Activated CD4-positive, alpha-beta T cell treated with anti-CD3 and anti-CD28 coated beads, Interleukin-2, Interleukin-6, amounts not matched to agents 100 ng/mL and 50 ng/mL, durations not matched to agents 16 hours and 8 hours (primary cell): ENCODE measurements around the gene USP32.
A peak's percentile ranks its signal among the peaks of the same experiment; 100 is the strongest.
"Not testable (repeated sequence)": the region's sequence is repeated elsewhere in the genome, so short reads cannot be mapped to it uniquely, and the experiment has no call there.

Experiments used
- DNase-seq: peaks from one replicate; pipeline ENCODE4 v3.0.0-alpha.2; 2020

The USP32 gene

DNA sequence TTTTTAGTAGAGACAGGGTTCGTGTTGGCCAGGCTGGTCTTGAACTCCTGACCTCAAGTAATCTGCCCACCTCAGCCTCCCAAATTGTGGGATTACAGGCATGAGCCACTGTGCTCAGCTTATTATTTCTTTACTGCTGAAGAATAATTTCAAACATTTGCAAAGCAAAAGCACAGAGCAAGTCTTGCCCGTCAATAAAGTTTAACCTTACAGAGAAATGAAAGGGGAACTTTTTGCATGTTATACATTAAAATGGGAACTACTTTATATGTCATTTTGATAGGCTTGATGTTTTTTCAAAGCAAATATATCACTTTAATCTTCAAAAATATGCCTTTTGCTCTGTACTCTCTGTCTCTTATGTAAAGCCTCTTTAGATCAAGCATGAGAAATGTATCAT is 173.2 kb downstream of the USP32 start:
- not testable (repeated sequence) for DNase-seq

DNA sequence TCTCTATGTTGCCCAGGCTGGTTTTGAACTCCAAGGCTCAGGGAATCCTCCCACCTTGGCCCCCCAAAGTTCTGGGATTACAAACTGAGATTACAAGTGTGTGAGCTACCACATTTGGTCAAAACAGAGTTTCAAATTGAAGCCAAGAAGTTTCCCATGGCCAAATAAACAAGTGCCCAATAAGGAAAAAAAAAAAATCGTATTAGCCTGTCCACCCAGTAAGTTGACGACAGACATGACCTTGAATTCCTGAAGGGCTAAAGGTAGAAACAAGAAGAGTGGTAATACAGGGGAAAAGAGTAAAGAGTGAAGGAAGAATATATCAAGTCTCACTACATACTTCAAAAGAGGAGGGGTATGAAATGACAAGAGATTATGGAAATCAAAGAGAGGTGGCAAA is 176.0 kb downstream of the USP32 start:
- DNase-seq: not testable (repeated sequence)

DNA sequence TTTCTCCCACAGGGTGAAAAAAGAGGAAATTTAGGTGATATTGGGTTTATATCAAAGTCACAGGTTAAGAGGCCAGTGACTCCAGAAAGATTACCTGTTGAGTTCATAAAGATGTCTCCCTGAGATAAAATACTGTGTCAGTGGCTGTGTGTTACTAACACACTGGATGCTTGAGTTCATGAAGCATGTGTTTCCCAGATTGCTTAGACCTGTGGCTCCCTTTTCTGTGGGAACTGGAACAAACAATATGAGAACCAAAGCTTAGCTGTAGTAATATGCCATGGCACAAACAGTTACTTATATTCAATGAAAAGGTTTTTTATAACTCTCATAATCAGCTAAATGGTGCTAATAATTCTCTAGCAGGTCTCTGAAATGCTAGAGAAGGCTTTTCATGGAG is 180.7 kb downstream of the USP32 start:
- not testable (repeated sequence) for DNase-seq

DNA sequence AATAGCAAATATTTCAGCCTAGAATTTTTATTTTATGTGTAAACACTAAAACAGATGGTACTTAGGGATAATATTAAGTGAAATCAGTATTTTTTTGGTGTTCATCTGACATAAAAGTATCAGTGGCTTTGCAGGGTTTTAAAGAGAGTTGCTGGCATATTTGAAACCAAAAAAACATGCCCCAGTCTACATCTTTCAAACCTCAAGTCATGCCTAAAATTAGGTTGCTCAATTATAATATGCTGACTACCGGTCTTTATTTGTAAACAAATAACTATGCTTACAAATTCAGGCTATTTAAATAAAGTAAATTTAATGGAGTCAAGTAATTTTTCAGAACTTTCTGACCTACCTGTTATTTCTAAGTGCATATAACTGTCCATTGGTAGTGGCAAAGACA is 183.6 kb downstream of the USP32 start:
- DNase-seq: not testable (repeated sequence)

DNA sequence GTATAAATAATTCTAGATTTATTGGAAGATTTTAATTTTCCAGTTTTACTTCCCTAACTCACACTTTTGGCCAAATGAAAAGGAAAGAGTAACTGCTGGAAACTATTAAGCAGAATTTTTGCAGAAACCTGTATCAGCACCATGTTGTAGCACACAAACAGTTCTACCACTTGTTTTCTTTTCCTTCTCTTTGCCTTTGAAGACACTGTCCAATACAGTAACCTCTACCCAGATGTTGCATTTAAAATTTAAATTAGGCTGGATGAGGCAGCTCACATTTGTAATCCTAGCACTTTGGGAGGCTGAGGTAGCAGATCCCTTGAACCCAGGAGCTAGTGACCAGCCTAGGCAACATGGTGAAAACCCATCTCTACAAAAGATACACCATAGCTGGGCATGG is 186.2 kb downstream of the USP32 start:
- not testable (repeated sequence) for DNase-seq

GRCh38 chr17:60198630-60199029 is 193.3 kb downstream of the USP32 start:
- not testable (repeated sequence) for DNase-seq

DNA sequence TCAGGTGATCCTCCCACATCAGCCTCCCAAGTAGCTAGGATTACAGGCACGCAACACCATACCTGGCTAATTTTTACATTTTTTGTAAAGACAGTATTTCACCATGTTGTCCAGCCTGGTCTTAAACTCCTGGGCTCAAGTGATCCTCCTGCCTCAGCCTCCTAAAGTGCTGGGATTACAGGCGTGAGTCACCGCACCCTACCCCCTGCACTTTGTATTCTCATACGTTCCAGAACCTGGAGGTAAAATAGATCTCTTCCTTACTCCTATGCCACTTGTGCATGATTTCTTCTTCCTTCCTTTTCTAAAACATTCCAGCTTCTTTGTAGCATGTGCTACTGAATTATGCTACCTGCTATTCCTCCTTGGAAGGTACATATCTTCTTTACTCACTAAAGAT is 197.8 kb downstream of the USP32 start:
- not testable (repeated sequence) for DNase-seq

DNA sequence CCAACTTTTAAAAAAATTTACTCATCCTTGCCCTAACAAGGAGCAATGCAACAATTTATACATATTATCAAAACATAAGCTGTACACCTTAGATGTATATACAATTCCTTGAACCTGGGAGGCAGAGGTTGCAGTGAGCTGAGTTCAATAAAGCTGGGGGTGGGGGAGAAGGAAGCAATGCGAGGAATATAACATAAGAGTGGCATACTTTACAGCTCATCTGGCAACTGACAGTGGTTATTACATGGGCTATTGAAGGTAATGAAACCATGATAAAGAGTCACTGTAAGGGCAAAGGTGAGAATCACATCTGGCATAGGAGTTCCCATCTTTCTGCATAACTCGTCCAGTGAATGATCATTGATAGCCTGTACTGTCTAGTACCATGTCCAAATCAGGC is 198.5 kb downstream of the USP32 start:
- no peak for DNase-seq

- not testable (repeated sequence) for DNase-seq
Measured at GRCh38 chr17:60193032-60193431, 198.9 kb downstream of the USP32 start.

GRCh38 chr17:60190032-60190431 is 201.9 kb downstream of the USP32 start:
- DNase-seq: not testable (repeated sequence)

- DNase-seq: no peak
Measured at GRCh38 chr17:60188759-60189158, 203.2 kb downstream of the USP32 start.

DNA sequence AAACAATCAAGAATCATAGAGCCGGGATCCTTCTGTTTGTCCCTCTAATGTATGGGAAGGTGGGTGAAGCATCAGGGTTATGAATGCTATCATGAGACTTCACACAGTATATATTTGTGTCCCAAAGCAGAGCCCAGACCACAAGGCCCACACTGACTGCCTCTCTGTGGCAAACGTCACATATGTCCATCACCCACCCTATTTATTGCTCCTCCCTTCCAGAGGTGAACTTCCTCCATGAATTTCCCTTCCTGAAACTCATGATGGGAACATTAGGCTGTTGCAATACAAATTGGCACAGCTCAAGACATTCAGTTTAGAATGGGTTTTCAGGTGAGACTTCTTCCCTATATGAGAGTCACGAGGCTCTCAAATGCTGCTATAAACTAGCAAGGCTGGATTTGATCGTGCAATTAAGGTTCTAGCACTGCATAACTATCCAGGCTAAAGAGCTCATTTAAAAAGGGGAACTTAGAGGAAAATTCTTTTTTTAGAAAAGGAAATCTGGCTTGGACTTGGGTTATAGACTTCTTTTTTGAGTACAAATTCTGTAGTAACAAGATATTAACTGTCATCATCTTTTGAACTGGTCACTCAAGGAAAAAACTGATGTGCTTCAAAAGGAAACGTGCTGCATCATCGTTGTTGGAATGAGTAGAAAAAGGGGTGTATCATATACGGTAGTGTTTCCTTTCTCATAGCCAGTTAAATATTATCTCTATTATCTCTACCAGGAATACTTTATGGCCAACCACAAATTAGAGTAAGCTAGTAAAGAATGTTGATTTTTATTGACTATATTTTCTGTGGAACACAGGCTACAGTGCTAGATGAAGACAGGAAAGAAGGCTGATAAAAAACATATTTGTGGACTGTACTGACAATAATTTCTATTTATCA is 204.8 kb downstream of the USP32 start:
- DNase-seq: not testable (repeated sequence)

DNA sequence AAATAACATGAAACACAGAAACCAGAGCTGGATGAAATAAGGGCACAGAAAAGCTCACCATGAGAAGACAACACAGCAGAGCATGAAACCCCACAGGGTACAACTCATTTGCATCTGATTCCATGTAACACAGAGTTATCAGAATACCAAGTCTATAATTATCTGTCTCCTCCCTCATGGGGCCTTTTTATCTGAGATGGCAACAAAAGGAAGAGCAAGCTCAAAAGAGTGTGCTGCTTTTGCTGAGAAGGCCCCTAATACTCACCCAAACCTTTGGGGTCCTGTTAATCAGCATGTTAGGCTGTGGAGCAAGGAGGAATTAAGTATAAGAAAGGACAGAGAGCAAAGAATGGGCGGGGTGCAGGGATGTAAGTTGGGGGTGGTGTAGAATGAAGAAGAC is 205.6 kb downstream of the USP32 start:
- not testable (repeated sequence) for DNase-seq

GRCh38 chr17:60180380-60180779 is 211.6 kb downstream of the USP32 start:
- not testable (repeated sequence) for DNase-seq

DNA sequence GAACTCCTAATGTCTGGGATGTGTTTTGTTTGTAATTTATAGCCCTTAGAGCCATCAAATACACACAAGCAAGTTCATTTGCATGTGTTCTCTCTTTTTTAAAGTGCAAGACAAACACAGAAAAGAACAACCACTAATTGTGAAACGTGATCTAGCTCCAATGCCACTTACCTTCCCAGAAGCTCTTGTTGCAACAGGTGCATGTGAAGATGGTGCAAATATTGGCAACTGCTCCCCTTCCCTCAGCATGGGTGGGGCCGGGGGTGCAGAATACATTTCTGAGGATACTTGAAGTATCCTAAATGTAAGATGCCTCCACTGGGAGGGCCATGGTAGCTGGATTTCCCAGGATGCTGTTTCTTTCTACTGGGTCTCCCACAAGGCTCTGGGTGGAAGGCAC is 213.8 kb downstream of the USP32 start:
- not testable (repeated sequence) for DNase-seq

- DNase-seq: not testable (repeated sequence)
Measured at GRCh38 chr17:60176763-60177162, 215.2 kb downstream of the USP32 start.

GRCh38 chr17:60174767-60175166 is 217.2 kb downstream of the USP32 start:
- not testable (repeated sequence) for DNase-seq

DNA sequence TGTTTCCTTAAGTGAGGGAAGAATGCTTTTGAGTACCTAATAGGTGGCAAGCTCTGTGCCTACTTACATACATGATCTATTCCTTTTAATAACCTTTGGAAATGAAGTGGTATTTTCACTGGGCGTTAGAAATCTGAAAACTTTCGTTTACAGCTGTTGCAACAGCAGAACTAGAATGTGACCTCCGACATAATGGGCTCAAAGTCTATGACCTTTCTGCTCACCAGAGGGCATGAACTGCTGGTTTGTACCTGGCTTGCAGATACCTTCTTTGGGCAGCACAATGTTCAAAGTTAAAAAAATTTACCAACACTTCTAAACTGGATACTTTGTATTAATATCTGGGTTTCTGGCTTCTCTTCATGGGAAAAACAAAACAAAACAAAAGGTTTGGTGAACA is 217.9 kb downstream of the USP32 start:
- DNase-seq: no peak

DNA sequence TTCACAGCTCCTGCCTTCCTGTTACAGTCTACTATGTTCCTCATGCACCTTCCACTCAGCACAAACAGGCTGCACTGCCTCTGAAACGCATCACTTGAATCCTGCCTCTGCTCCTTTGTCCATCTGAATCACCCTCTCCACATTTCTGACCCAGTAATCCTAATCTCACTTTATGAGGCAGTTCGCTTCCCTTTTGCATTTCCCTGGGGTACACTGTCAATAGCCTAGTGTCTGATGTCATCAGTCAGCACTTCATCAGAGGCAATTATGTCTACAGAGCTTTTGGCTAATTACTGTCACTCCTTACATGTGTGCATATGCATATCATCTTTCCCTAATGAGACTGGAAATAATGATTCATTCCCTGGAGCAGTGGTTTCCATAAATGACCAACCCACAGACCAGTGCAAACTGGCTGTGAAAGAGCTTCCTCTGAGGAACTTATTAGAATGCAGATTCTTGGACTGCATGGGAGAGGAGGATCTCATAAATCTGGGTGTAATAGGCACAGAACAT is 218.6 kb downstream of the USP32 start:
- DNase-seq: no peak

DNA sequence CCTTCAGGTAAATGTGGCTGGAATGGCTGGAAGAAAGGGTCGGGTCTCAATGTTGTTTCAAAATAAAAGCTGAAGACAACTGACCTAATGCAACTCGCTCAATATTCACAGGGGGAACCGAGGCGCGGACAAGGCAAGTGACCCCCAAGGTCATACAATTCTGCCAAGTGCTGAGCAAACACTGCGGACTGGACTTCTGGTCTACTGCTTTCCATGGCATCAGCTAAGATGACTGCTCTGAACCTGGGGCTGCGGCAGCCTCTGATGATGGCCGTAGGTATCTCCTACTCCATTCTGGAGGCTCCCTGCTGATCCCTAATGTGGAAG is 220.2 kb downstream of the USP32 start:
- no peak for DNase-seq

DNA sequence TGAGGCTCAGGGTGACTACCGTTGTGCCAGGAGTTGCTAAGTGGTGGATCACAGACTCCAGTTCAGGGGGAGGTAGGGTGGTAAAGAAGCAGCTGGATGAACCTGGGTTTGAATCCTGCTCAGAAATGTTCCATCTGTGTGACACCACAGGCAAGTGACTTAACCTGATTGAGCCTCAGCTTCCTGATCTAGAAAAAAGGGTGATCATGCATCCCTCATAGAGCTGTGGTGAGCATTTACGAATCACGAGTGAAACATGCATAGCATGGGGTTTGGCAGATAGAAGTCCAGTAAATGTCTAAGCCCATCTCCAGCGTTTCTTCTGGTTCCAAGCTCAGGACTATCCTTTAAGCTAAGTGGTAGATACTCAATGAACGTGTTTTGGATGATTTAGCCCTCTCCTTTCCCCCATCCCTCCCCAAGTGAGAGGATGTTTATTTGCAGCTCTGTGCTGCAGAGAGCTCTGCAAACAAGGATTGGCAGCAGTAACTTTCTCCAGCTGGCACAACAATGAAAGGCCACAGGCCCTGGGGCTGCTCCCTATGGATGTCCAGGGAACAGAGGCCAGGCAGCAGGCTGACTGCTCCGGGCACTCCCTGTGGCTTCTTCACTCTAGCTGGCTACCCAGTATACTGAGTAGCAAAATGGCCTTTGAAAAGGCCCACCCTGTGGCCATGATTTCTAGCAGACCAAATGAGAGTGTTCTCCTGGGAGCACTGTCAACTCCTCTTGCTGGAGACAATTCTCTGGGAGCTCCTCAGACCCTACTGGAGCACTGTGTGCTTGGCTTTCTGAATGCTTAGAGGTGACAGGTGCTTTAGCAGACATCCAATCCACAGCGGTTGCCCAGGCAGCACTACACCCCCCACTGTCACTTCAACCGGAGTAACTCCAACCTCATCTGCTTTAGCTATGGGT is 220.8 kb downstream of the USP32 start:
- no peak for DNase-seq

DNA sequence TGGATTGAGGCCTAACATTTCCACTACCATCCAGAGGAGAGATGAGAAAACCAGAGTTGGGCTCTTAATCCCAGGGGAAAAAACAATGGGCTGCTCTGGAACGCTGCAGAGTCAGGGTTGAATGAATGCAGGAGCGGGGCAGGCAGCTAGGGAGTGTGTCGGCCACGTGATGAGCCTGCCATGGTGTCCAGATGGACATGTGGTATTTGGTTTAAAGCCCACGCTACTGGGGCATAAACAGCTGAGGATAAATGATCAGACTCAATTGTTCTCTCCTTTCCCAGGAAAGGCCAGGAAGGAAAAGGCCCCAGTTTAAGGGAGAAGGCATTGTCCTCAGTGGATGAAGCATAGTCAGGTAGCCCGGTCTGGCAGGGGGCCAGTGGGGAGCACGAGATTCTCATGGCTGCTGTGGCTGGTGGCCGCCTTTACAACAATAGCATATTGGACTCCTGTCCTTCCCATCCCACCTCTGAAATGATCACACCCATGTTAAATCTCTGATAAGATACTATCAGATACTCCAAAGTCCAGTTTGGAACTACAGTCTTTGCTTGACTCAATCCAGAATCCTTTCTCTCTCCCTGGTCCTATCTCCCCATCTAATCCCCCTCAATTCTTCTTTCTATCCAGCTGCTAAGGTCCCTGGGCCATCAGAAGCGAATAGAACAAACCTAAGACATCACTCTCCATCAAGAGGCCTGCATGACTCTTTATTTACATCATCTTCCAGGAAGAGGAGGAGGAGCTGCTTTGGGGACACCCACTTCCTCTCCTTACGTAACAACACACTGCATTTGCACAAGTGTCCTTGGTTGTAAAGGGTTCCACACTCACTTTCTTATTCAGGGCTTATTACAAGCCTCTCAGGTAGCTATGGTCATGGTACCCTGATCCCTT is 221.8 kb downstream of the USP32 start:
- peak; percentile 67 for DNase-seq
